Activated CD8-positive, alpha-beta T cell treated with anti-CD3 and anti-CD28 coated beads for 36 hours (primary cell): ENCODE measurements around the gene RALGAPB. TPM values are rescaled to one million over a fixed set of nuclear protein-coding genes. Genes with fewer than 3 reads are reported as not detected.

Experiments
- ATAC-seq: fragments of 200-7000 bp; cut with Tn5 transposase; one replicate; pipeline ENCODE4 v1.10.0; 2021; ENCODE audit warnings: mild to moderate bottlenecking, moderate library complexity
- CTCF ChIA-PET: fragments of 350-600 bp; sonication (Branson Sonifier 250); formaldehyde crosslinking; loops from one replicate; lab custom pipeline; 2021; ENCODE audit warnings: antibody characterized with exemption; lab: Charles Lee
- POLR2A ChIA-PET: fragments of 350-600 bp; sonication (Branson Sonifier 250); formaldehyde crosslinking; loops from one replicate; lab custom pipeline; 2021; ENCODE audit warnings: antibody characterized with exemption; lab: Charles Lee
- DNase-seq: peaks from one replicate; pipeline ENCODE4 v3.0.0-alpha.2; 2020
- H3K27ac Mint-ChIP-seq: one replicate; pipeline ENCODE4 v1.8.0; 2021; ENCODE audit warnings: mild to moderate bottlenecking, mixed read lengths
- H3K27me3 Mint-ChIP-seq: one replicate; pipeline ENCODE4 v1.8.0; 2021; ENCODE audit warnings: mixed read lengths
- H3K36me3 Mint-ChIP-seq: one replicate; pipeline ENCODE4 v1.8.0; 2021; ENCODE audit warnings: low read depth, mixed read lengths
- H3K4me1 Mint-ChIP-seq: one replicate; pipeline ENCODE4 v1.8.0; 2021; ENCODE audit warnings: low read depth, mixed read lengths
- H3K4me3 Mint-ChIP-seq: one replicate; pipeline ENCODE4 v1.8.0; 2021; ENCODE audit warnings: mild to moderate bottlenecking, moderate library complexity, mixed read lengths
- H3K9me3 Mint-ChIP-seq: one replicate; pipeline ENCODE4 v1.8.0; 2021; ENCODE audit warnings: mixed read lengths
- intact Hi-C: fragments of 100-400 bp; cut with micrococcal nuclease; formaldehyde crosslinking; loops from one replicate; pipeline ENCODE4 v1.10.0; 2022
- total RNA-seq, 2 experiments: library from RNA; stranded (reverse); gene quantifications; one replicate each; pipeline ENCODE4 v1.2.3, GENCODE V29; 2021
- TF ChIP-seq, protein P1 (sequence below): fragments of 200-600 bp; IDR thresholded peaks from one replicate; pipeline ENCODE4 v1.8.0; 2022; ENCODE audit warnings: antibody characterized with exemption, mild to moderate bottlenecking

The RALGAPB gene
- total RNA-seq, 2 experiments from 2014 or later, result 19.8 to 21.3 TPM

DNA sequence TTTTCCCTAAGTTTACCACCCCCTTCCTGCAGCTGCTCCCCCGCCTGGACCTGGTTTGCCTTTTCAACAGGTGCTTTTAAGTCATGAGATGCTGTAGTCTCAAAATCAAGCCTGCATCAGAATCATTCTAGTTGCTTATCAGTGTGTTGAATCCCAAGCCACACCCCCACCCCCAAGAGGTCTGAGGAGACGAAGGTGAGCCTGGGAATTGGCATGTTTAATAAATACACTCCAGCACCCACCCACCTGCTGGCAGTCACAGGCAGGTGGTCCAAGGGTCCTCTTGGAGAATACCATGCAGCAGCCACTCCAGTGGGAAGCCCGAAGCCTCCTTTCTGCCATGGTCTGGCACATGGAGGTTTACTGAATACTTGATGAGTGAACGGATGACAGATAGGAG, 107.3 kb downstream of the RALGAPB start:
- Mint-ChIP-seq H3K4me1 (no peaks in the 10 kb centered on the region), H3K27me3 (no peaks in the 10 kb centered on the region), H3K9me3 (no peaks in the 10 kb centered on the region), H3K36me3 (no peaks in the 10 kb centered on the region), H3K4me3 (no peak overlapping the region), H3K27ac (no peak overlapping the region)
- ChIA-PET CTCF (no interaction called here), POLR2A (no interaction called here)
- ATAC-seq (no peak), DNase-seq (no peak)
- TF ChIP-seq, protein P1, sequence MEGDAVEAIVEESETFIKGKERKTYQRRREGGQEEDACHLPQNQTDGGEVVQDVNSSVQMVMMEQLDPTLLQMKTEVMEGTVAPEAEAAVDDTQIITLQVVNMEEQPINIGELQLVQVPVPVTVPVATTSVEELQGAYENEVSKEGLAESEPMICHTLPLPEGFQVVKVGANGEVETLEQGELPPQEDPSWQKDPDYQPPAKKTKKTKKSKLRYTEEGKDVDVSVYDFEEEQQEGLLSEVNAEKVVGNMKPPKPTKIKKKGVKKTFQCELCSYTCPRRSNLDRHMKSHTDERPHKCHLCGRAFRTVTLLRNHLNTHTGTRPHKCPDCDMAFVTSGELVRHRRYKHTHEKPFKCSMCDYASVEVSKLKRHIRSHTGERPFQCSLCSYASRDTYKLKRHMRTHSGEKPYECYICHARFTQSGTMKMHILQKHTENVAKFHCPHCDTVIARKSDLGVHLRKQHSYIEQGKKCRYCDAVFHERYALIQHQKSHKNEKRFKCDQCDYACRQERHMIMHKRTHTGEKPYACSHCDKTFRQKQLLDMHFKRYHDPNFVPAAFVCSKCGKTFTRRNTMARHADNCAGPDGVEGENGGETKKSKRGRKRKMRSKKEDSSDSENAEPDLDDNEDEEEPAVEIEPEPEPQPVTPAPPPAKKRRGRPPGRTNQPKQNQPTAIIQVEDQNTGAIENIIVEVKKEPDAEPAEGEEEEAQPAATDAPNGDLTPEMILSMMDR, result no peak
- intact Hi-C loops, result no loop called here

- DNase-seq, result no peak
- Mint-ChIP-seq H3K9me3 (no peaks in the 10 kb centered on the region), H3K27me3 (no peaks in the 10 kb centered on the region), H3K36me3 (no peaks in the 10 kb centered on the region), H3K27ac (no peak within 1 kb of the TSS), H3K4me1 (no peaks in the 10 kb centered on the region), H3K4me3 (no peak within 1 kb of the TSS)
- POLR2A ChIA-PET, result no interaction called here
- intact Hi-C loops, result no loop called here
- TF ChIP-seq, protein P1, result no peak
- CTCF ChIA-PET, result interaction anchor here (1.2 kb wide), 1 partner anchor 53 kb away, joined by 3 read pairs; no protein-coding TSS in a partner anchor
- no peak for ATAC-seq
These were observed 108.4 kb downstream of the RALGAPB start, which contains the start of gene ADIG for GRCh38 chr20:38581013-38581412. TSS of gene ADIG (plus strand) at chr20:38581197. CDS start at chr20:38581251, 54 bp downstream.

- ChIA-PET CTCF (interaction anchor here (1.2 kb wide), 1 partner anchor 52 kb away, joined by 3 read pairs; no protein-coding TSS in a partner anchor), POLR2A (no interaction called here)
- TF ChIP-seq, protein P1, result no peak
- no peaks in the 10 kb centered on the region for H3K4me1 Mint-ChIP-seq
- no peak for DNase-seq
- no peak for ATAC-seq
- intact Hi-C loops, result no loop called here
- H3K27ac Mint-ChIP-seq, result no peak overlapping the region
- H3K4me3 Mint-ChIP-seq, result no peak overlapping the region
- H3K27me3 Mint-ChIP-seq, result peaks cover 1% of the 10 kb centered on the region
- H3K36me3 Mint-ChIP-seq, result no peaks in the 10 kb centered on the region
- H3K9me3 Mint-ChIP-seq, result no peaks in the 10 kb centered on the region
These were observed 109.3 kb downstream of the RALGAPB start for GRCh38 chr20:38581830-38582358.

GRCh38 chr20:38583306-38583705, 110.7 kb downstream of the RALGAPB start:
- Mint-ChIP-seq H3K27ac (no peak overlapping the region), H3K4me1 (no peaks in the 10 kb centered on the region), H3K4me3 (no peak overlapping the region), H3K9me3 (no peaks in the 10 kb centered on the region), H3K36me3 (no peaks in the 10 kb centered on the region), H3K27me3 (peaks cover 3% of the 10 kb centered on the region)
- TF ChIP-seq, protein P1, result no peak
- ChIA-PET CTCF (no interaction called here), POLR2A (no interaction called here)
- intact Hi-C loops, result no loop called here
- no peak for ATAC-seq
- DNase-seq, result no peak

GRCh38 chr20:38584099-38584763, 111.6 kb downstream of the RALGAPB start:
- ChIA-PET POLR2A (no interaction called here), CTCF (no interaction called here)
- Mint-ChIP-seq H3K4me1 (no peaks in the 10 kb centered on the region), H3K27ac (no peak overlapping the region), H3K9me3 (no peaks in the 10 kb centered on the region), H3K4me3 (no peak overlapping the region), H3K36me3 (no peaks in the 10 kb centered on the region), H3K27me3 (peaks cover 3% of the 10 kb centered on the region)
- ATAC-seq (no peak), DNase-seq (no peak)
- intact Hi-C loops, result no loop called here
- TF ChIP-seq, protein P1, result no peak
